PC-3 (cell line): ENCODE measurements around the gene ATP5PF. TPM values are rescaled to one million over a fixed set of nuclear protein-coding genes. Genes with fewer than 3 reads are reported as not detected.
A peak's percentile ranks its signal among the peaks of the same experiment; 100 is the strongest.

Source experiments
- ATAC-seq: fragments of 200-7000 bp; cut with Tn5 transposase; 2 replicates; pipeline ENCODE4 v1.9.1; 2020; ENCODE audit warnings: mild to moderate bottlenecking, moderate library complexity
- BruUV-seq: library from RNA; stranded (reverse); fragments of 400-500 nt; replicated peaks from 2 replicates; lab custom pipeline; 2021; lab: Mats Ljungman, UMichigan
- CTCF ChIA-PET: fragments of 300-600 bp; sonication (Branson Sonifier 250); formaldehyde crosslinking; loops from one replicate; lab custom pipeline; 2022; ENCODE audit warnings: antibody characterized with exemption; lab: Charles Lee
- POLR2A ChIA-PET: fragments of 300-600 bp; sonication (Branson Sonifier 250); formaldehyde crosslinking; loops from one replicate; lab custom pipeline; 2022; ENCODE audit warnings: antibody characterized with exemption; ENCODE audit not compliant: unreplicated experiment; lab: Charles Lee
- DNase-seq: peaks from one replicate; pipeline ENCODE4 v3.0.0-alpha.2; 2015
- H2AFZ ChIP-seq: fragments of 300-600 bp; sonication (generic); 2 replicates; pipeline ENCODE4 v1.6.0; 2016; ENCODE audit warnings: antibody characterized with exemption, low read length
- H3F3A ChIP-seq: fragments of 300-600 bp; sonication (generic); one replicate; pipeline ENCODE4 v1.6.0; 2017; ENCODE audit warnings: antibody characterized with exemption, low read length, control low read depth, mild to moderate bottlenecking; ENCODE audit not compliant: unreplicated experiment
- H3K27ac ChIP-seq: fragments of 300-600 bp; sonication (generic); 2 replicates; pipeline ENCODE4 v1.5.1; 2016; ENCODE audit warnings: mild to moderate bottlenecking, low read length
- H3K27me3 ChIP-seq: fragments of 300-600 bp; sonication (generic); 2 replicates; pipeline ENCODE4 v1.6.1; 2016; ENCODE audit warnings: low read length, mixed read lengths
- H3K36me3 ChIP-seq: fragments of 300-600 bp; sonication (generic); 2 replicates; pipeline ENCODE4 v1.6.1; 2016; ENCODE audit warnings: low read depth, mixed run types, low read length, mixed read lengths
- H3K4me1 ChIP-seq: fragments of 300-600 bp; sonication (generic); 2 replicates; pipeline ENCODE4 v1.5.1; 2016; ENCODE audit warnings: low read length; ENCODE audit not compliant: insufficient read depth
- H3K4me2 ChIP-seq: fragments of 300-600 bp; sonication (generic); 2 replicates; pipeline ENCODE4 v1.6.0; 2016; ENCODE audit warnings: low read length
- H3K4me3 ChIP-seq: fragments of 300-600 bp; sonication (generic); 2 replicates; pipeline ENCODE4 v1.5.1; 2016; ENCODE audit warnings: mild to moderate bottlenecking, low read length, mixed read lengths
- H3K79me2 ChIP-seq: fragments of 300-600 bp; sonication (generic); 2 replicates; pipeline ENCODE4 v1.6.1; 2017; ENCODE audit warnings: low read length, mixed read lengths
- H3K9ac ChIP-seq: fragments of 300-600 bp; sonication (generic); 2 replicates; pipeline ENCODE4 v1.6.0; 2016; ENCODE audit warnings: mild to moderate bottlenecking, low read length
- H3K9me2 ChIP-seq: fragments of 300-600 bp; sonication (generic); replicated peaks from 2 replicates; pipeline ENCODE4 v1.6.1; 2016; ENCODE audit warnings: mixed run types, low read length, mixed read lengths
- H3K9me3 ChIP-seq: fragments of 300-600 bp; sonication (generic); 2 replicates; pipeline ENCODE4 v1.6.1; 2016; ENCODE audit warnings: low read length, mixed read lengths
- H4K20me1 ChIP-seq: fragments of 300-600 bp; sonication (generic); 2 replicates; pipeline ENCODE4 v1.6.1; 2016; ENCODE audit warnings: low read length, mixed read lengths
- EZH2 ChIP-seq: fragments of 300-600 bp; sonication (generic); IDR thresholded peaks from one replicate; pipeline ENCODE4 v1.6.1; 2017; ENCODE audit warnings: antibody characterized with exemption, mild to moderate bottlenecking, low read length; ENCODE audit not compliant: unreplicated experiment
- EZH2phosphoT487 ChIP-seq: fragments of 300-600 bp; sonication (generic); IDR thresholded peaks from 2 replicates; pipeline ENCODE4 v1.6.1; 2018; ENCODE audit warnings: mild to moderate bottlenecking, antibody characterized with exemption, low read length, borderline replicate concordance
- intact Hi-C: fragments of 100-400 bp; cut with micrococcal nuclease; formaldehyde crosslinking; loops from 2 replicates; pipeline ENCODE4 v1.9.0; 2023
- total RNA-seq: library from RNA; depleted of rRNA; stranded (reverse); fragments of >200 nt; gene quantifications from 2 replicates; pipeline ENCODE4 v1.2.3, GENCODE V29; 2014
- TF ChIP-seq, protein P1 (sequence below): fragments of 300-600 bp; sonication (generic); conservative IDR thresholded peaks from 2 replicates; pipeline ENCODE4 v1.5.1; 2017; ENCODE audit warnings: antibody characterized with exemption, low read depth, mild to moderate bottlenecking, low read length

ATP5PF gene
- total RNA-seq, 1 experiment from 2014 or later, result 170 TPM

DNA sequence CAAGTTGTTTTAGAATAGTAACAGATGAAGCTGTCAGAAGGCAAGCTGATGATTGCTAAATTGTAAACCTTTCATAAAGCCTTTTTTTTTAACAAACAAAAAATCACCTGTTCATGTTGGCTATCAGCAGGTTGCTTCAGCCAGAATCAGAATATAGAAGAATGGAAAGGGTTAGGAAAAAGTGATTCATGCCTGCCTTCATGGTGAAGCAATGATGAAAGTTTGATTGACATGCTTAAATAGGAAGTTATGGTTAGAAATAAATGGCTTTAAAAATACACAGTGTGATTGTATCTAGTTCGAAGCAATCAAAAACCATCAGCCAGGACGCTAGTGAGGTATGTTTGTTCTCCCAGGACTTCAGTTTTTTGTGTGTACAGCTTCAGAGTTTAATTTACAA, 38.0 kb upstream of the ATP5PF start:
- intact Hi-C loops, result no loop called here
- no peaks in the 10 kb centered on the region for H3F3A ChIP-seq
- no peak overlapping the region for H3K4me3 ChIP-seq
- H3K9me3 ChIP-seq, result no peaks in the 10 kb centered on the region
- no peak overlapping the region for H3K4me2 ChIP-seq
- ChIA-PET POLR2A (no interaction called here), CTCF (no interaction called here)
- no peak overlapping the region for H2AFZ ChIP-seq
- no peak for ATAC-seq
- no peaks in the 10 kb centered on the region for H3K27me3 ChIP-seq
- H3K79me2 ChIP-seq, result no peaks in the 10 kb centered on the region
- no peak overlapping the region for H3K27ac ChIP-seq
- no peaks in the 10 kb centered on the region for H3K9me2 ChIP-seq
- H3K9ac ChIP-seq, result no peak overlapping the region
- no peaks in the 10 kb centered on the region for H4K20me1 ChIP-seq
- H3K36me3 ChIP-seq, result no peaks in the 10 kb centered on the region
- no TSS peak for BruUV-seq
- no peak for TF ChIP-seq EZH2phosphoT487
- TF ChIP-seq, protein P1, sequence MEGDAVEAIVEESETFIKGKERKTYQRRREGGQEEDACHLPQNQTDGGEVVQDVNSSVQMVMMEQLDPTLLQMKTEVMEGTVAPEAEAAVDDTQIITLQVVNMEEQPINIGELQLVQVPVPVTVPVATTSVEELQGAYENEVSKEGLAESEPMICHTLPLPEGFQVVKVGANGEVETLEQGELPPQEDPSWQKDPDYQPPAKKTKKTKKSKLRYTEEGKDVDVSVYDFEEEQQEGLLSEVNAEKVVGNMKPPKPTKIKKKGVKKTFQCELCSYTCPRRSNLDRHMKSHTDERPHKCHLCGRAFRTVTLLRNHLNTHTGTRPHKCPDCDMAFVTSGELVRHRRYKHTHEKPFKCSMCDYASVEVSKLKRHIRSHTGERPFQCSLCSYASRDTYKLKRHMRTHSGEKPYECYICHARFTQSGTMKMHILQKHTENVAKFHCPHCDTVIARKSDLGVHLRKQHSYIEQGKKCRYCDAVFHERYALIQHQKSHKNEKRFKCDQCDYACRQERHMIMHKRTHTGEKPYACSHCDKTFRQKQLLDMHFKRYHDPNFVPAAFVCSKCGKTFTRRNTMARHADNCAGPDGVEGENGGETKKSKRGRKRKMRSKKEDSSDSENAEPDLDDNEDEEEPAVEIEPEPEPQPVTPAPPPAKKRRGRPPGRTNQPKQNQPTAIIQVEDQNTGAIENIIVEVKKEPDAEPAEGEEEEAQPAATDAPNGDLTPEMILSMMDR, result no peak
- no peak for TF ChIP-seq EZH2
- peak; percentile 11 for DNase-seq
- no peaks in the 10 kb centered on the region for H3K4me1 ChIP-seq

DNA sequence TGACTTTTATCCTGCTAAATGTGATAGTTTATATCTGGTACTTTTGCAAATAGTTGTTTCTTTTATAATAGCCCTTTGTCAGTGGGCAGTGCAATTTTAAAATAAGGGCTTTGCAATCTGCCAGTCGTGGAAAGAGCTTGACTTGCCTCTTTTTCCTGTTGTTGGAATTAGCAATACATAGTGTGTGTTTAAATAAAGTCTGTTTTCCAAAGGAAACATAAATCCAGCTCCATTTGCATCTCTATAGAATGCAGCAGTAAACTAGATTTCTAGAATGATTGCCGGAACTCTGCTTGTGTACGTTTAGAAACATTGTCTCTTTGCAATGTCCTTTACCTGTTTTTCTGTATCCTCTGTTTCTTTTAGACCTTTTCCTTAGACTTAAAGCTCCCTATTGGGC, 33.2 kb upstream of the ATP5PF start:
- Histone ChIP-seq H3K9me3 (no peaks in the 10 kb centered on the region), H3K9me2 (no peaks in the 10 kb centered on the region), H3K4me1 (no peaks in the 10 kb centered on the region), H3K79me2 (no peaks in the 10 kb centered on the region), H4K20me1 (no peaks in the 10 kb centered on the region), H3F3A (no peaks in the 10 kb centered on the region), H3K27ac (no peak overlapping the region), H3K4me2 (no peak overlapping the region), H3K4me3 (no peak overlapping the region), H3K27me3 (no peaks in the 10 kb centered on the region), H3K36me3 (peaks cover 22% of the 10 kb centered on the region), H3K9ac (no peak overlapping the region), H2AFZ (no peak overlapping the region)
- ChIA-PET CTCF (no interaction called here), POLR2A (no interaction called here)
- TF ChIP-seq, protein P1, result no peak
- TF ChIP-seq EZH2, result no peak
- TF ChIP-seq EZH2phosphoT487, result no peak
- BruUV-seq, result no TSS peak
- DNase-seq (no peak), ATAC-seq (no peak)
- intact Hi-C loops, result no loop called here

DNA sequence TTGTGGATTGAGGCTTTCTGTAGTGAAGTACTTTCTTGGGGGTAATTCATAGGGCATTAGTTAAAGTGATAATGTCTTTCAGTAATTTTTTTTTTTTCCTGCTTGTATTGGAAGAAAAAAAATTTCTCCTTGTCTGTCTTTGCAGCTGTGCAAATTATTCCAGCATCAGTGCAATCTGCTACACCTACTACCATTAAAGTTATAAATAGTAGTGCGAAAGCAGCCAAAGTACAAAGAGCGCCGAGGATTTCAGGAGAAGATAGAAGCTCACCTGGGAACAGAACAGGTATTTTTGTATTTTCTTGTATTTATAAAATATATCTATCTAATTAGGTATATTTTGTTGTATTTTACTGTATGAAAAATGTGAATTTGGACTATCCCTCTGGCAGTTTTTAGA, 29.4 kb upstream of the ATP5PF start:
- BruUV-seq, result no TSS peak
- no peak for DNase-seq
- intact Hi-C loops, result no loop called here
- CTCF ChIA-PET, result no interaction called here
- no peaks in the 10 kb centered on the region for H3F3A ChIP-seq
- no peak overlapping the region for H3K27ac ChIP-seq
- no peak overlapping the region for H2AFZ ChIP-seq
- no peaks in the 10 kb centered on the region for H3K27me3 ChIP-seq
- no peak overlapping the region for H3K4me3 ChIP-seq
- no peaks in the 10 kb centered on the region for H3K79me2 ChIP-seq
- ATAC-seq, result no peak
- peaks cover 35% of the 10 kb centered on the region for H3K36me3 ChIP-seq
- no peaks in the 10 kb centered on the region for H3K9me3 ChIP-seq
- H3K4me2 ChIP-seq, result no peak overlapping the region
- no peaks in the 10 kb centered on the region for H3K9me2 ChIP-seq
- TF ChIP-seq EZH2, result no peak
- TF ChIP-seq, protein P1, result no peak
- no peak for TF ChIP-seq EZH2phosphoT487
- H4K20me1 ChIP-seq, result no peaks in the 10 kb centered on the region
- H3K9ac ChIP-seq, result no peak overlapping the region
- H3K4me1 ChIP-seq, result no peaks in the 10 kb centered on the region
- POLR2A ChIA-PET, result no interaction called here
